Psoas muscle (tissue), 8 donors: ENCODE results near the gene CLASP1. TPM values are rescaled to one million over a fixed set of nuclear protein-coding genes. Genes with fewer than 3 reads are reported as not detected.
"Not testable (repeated sequence)": the region's sequence is repeated elsewhere in the genome, so short reads cannot be mapped to it uniquely, and the experiment has no call there.

ENCODE experiments used
- ATAC-seq, 4 donors: fragments of 200-7000 bp; cut with Tn5 transposase; one replicate each; pipeline ENCODE4 v1.9.1; 2020; ENCODE audit warnings: moderate library complexity in 3 of 4, mild to moderate bottlenecking in 2 of 4
- DNase-seq, 2 donors: peaks; one replicate each; pipeline ENCODE4 v3.0.0-alpha.2; 2020
- H3K27ac ChIP-seq: fragments of 200-600 bp; one replicate; pipeline ENCODE4 v1.8.0; 2022
- H3K27me3 ChIP-seq, 3 donors: fragments of 200-600 bp in 1 of 3; one replicate each; pipeline versions ENCODE4 v1.6.1 to v1.8.0; 2013 to 2022; ENCODE audit warnings: low read length in 2 of 3, mild to moderate bottlenecking in 2 of 3, moderate library complexity in 1 of 3; ENCODE audit not compliant: insufficient read depth in 3 of 3
- H3K36me3 ChIP-seq, 2 donors: fragments of 200-600 bp in 1 of 2; one replicate each; pipeline versions ENCODE4 v1.6.1 to v1.8.0; 2013 to 2022; ENCODE audit warnings: low read depth in 1 of 2, mild to moderate bottlenecking in 1 of 2, moderate library complexity in 1 of 2; ENCODE audit not compliant: insufficient read depth in 1 of 2
- H3K4me1 ChIP-seq: fragments of 200-600 bp; one replicate; pipeline ENCODE4 v1.8.0; 2022
- H3K4me3 ChIP-seq: fragments of 200-600 bp; one replicate; pipeline ENCODE4 v1.8.0; 2022; ENCODE audit warnings: mild to moderate bottlenecking
- H3K9me3 ChIP-seq: fragments of 200-600 bp; one replicate; pipeline ENCODE4 v1.8.0; 2022
- CTCF ChIP-seq: fragments of 200-600 bp; IDR thresholded peaks from one replicate; pipeline ENCODE4 v1.8.0; 2022; ENCODE audit warnings: antibody characterized with exemption
- WGBS, 3 donors: extraction: QIAGEN DNeasy Blood & Tissue Kit; methylation state at CpG; one replicate each; pipeline versions ENCODE4 v1.1.6 to v1.1.7; 2013; 5-methylcytosine and 5-hydroxymethylcytosine counted together
- intact Hi-C, 2 donors: fragments of 100-400 bp; cut with DNase I; formaldehyde crosslinking; loops; one replicate each; pipeline versions ENCODE4 v1.11.0 to v1.14.2; 2022
- polyA plus RNA-seq, 3 donors: library from polyadenylated mRNA; stranded (reverse); fragments of 200-250 nt; gene quantifications; one replicate each; pipeline ENCODE4 v1.2.3, GENCODE V29; 2013
- total RNA-seq, 4 donors: library from RNA; stranded (reverse); fragmentation: NEBNext Ultra II Directional in 2 of 4; extraction: Animal tissue kit (Norgen Biotek cat#: 25700) in 2 of 4; gene quantifications; one replicate each; pipeline versions ENCODE4 v1.2.1 to v1.2.4, GENCODE V29; 2021 to 2023
- donor health status: healthy with polysubstance abuse.
- donor health status: DM: no; HTN: no; CAD: no; lungs with moderate emphysema.
- donor health status: Bipolar disorder and iron deficiency.
- donor health status: healthy.
- donor health status: DM: yes; HTN: yes; CAD: no.
- donor health status: DM: no; HTN: no; CAD: no.
- donor health status: DM: no; HTN: no; CAD: no.
- donor health status: DM: yes; HTN: yes; CAD: no.

CLASP1 gene
- total and polyA plus RNA-seq, 7 donors = 11.6 to 60.7 (median 38.8) TPM

- Histone ChIP-seq H3K27ac (peak overlapping the region; percentile 96), H3K4me3 (no peak overlapping the region), H3K36me3 (peaks cover 0 to 3% of the 10 kb centered on the region in 2 donors), H3K9me3 (peaks cover 4% of the 10 kb centered on the region), H3K4me1 (peaks cover 39% of the 10 kb centered on the region), H3K27me3 (no peaks in the 10 kb centered on the region)
- intact Hi-C loops = loop anchor here in 1 of 2 donors (5.0 kb wide), 1 partner anchor 33 kb away; no protein-coding TSS in a partner anchor
- 43 to 60% (median 47%) methylated on average over 5 of the region's 5 CpGs for WGBS, 3 donors
- no peak for DNase-seq
- TF ChIP-seq CTCF = no peak
- ATAC-seq = peak in 3 of 4 donors; percentile 48 to 60 (median 56)
Measured at GRCh38 chr2:121640380-121641316, 8.6 kb downstream of the CLASP1 start.

- not testable (repeated sequence) for H3K4me3 ChIP-seq, H3K27ac ChIP-seq, H3K9me3 ChIP-seq, DNase-seq, ATAC-seq, H3K27me3 ChIP-seq, H3K36me3 ChIP-seq
- WGBS, 3 donors = 84 to 94% (median 88%) methylated on average over 5 to 6 of the region's 6 CpGs
- peaks cover 38% of the 10 kb centered on the region for H3K4me1 ChIP-seq
- intact Hi-C loops = loop anchor here in 1 of 2 donors (5.0 kb wide), 1 partner anchor 33 kb away; no protein-coding TSS in a partner anchor
Measured at GRCh38 chr2:121639846-121640245, 9.4 kb downstream of the CLASP1 start.

GRCh38 chr2:121638333-121638732 is 10.9 kb downstream of the CLASP1 start:
- peaks cover 39% of the 10 kb centered on the region for H3K4me1 ChIP-seq

DNA sequence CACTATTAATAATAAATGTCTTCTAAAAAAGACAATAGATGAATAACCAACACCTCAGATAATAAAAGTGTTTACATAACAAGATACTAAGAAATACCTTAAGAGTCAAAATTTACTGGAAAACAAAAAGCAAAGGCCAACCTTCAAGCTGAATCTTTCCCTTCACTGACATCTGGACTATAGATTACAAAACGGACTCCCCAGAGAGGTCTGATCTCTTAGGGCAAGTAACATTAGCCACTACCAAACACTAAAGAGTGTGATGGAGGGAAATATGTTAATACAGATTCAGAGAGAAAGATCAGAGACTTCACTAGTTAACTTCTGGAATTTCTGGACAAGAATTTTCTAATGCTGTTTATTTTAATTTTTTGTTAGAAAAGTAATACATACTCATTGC is 13.9 kb downstream of the CLASP1 start:
- H3K27me3 ChIP-seq = no peaks in the 10 kb centered on the region
- peak overlapping the region; percentile 71 for H3K27ac ChIP-seq
- peaks cover 38% of the 10 kb centered on the region for H3K4me1 ChIP-seq
- no peak for TF ChIP-seq CTCF
- no peak for ATAC-seq
- intact Hi-C loops = no loop called here
- H3K9me3 ChIP-seq = peaks cover 4% of the 10 kb centered on the region
- 6 to 13% (median 8%) methylated on average over 1 of the region's 1 CpG for WGBS, 3 donors
- DNase-seq = no peak
- H3K36me3 ChIP-seq = no peaks in the 10 kb centered on the region
- no peak overlapping the region for H3K4me3 ChIP-seq

More at GRCh38 chr2:121638333-121638732, 10.9 kb downstream of the CLASP1 start:
- intact Hi-C loops = no loop called here
- no peak for DNase-seq
- H3K36me3 ChIP-seq = peaks cover 0 to 3% of the 10 kb centered on the region in 2 donors
- no peak for TF ChIP-seq CTCF
- no peaks in the 10 kb centered on the region for H3K27me3 ChIP-seq
- H3K4me3 ChIP-seq = no peak overlapping the region
- H3K9me3 ChIP-seq = peaks cover 4% of the 10 kb centered on the region
- no peak overlapping the region for H3K27ac ChIP-seq
- 89 to 95% (median 92%) methylated on average over 3 of the region's 3 CpGs for WGBS, 3 donors
- ATAC-seq = no peak
